22Rv1 (cell line): ENCODE results near the gene NFKBIE.

Experiments used
- ZFX ChIP-seq: fragments of 450-650 bp; IDR thresholded peaks from 2 replicates; pipeline ENCODE4 v1.6.1; 2017; ENCODE audit warnings: antibody characterized with exemption, borderline replicate concordance
- TF ChIP-seq, protein P1 (sequence below): fragments of 450-650 bp; IDR thresholded peaks from 2 replicates; pipeline ENCODE4 v1.5.1; 2017; ENCODE audit warnings: mild to moderate bottlenecking

DNA sequence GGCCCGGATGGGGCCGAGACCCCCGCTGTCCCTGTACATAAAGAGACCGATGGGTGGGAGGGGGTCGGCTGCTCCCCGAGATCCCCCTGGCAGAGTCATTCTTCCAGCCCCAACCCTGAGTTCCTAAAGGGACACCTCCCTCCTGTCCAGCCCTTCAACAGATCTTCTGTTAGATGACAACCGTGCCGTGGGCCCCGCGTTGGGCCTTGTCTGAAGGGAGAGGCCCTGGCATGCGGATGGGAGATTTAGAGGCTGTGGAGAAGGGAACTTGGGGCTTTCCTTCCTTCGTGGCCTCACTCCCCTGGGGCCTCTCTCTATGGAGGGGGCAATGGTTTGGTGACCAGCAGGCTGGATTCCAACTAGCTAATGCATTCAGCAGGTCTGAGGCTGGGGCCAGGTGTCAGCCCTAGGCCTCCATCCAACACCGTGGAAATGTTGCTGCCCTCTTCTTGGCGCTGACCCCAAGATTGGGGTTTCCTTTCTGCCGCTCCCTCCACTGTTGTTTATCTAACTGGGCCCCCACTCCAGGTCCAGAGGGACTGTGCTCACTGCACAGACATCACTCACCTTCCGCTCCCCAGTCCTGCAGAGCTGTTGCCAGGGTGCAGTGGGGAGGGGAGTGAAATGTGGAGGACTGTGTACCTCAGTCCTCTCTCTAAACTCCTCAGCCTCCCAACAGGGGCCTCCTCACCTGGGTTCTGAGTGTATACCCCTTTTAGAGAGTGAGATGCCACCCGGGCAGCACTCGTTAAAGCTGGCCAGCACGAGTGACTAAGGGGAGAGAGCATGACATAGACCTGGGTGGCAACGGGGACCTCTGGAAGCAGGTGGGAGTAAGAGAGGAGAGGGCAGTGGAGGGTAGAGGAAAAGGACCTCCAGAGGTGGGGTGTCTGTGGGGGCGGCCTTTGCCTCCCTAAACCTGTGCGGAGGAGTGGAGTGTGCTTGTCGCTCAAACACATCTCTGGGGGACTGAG lies 11.6 kb upstream of the NFKBIE start:
- TF ChIP-seq, protein P1, sequence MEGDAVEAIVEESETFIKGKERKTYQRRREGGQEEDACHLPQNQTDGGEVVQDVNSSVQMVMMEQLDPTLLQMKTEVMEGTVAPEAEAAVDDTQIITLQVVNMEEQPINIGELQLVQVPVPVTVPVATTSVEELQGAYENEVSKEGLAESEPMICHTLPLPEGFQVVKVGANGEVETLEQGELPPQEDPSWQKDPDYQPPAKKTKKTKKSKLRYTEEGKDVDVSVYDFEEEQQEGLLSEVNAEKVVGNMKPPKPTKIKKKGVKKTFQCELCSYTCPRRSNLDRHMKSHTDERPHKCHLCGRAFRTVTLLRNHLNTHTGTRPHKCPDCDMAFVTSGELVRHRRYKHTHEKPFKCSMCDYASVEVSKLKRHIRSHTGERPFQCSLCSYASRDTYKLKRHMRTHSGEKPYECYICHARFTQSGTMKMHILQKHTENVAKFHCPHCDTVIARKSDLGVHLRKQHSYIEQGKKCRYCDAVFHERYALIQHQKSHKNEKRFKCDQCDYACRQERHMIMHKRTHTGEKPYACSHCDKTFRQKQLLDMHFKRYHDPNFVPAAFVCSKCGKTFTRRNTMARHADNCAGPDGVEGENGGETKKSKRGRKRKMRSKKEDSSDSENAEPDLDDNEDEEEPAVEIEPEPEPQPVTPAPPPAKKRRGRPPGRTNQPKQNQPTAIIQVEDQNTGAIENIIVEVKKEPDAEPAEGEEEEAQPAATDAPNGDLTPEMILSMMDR: no peak
- TF ChIP-seq ZFX: no peak
